ENCODE measurements around the gene AIF1L.

AIF1L gene

GRCh38 chr9:131068076-131068816 is 28.1 kb upstream of the AIF1L start:
- Mint-ChIP-seq H3K27ac (no peak overlapping the region), H3K4me3 (no peak overlapping the region), H3K36me3 (no peaks in the 10 kb centered on the region), H3K4me1 (no peaks in the 10 kb centered on the region), H3K27me3 (peaks cover 9% of the 10 kb centered on the region), H3K9me3 (peaks cover 5% of the 10 kb centered on the region)
- ATAC-seq: no peak

GRCh38 chr9:131069699-131070098 is 26.6 kb upstream of the AIF1L start:
- Mint-ChIP-seq H3K4me1 (no peaks in the 10 kb centered on the region), H3K27ac (no peak overlapping the region), H3K36me3 (no peaks in the 10 kb centered on the region), H3K4me3 (no peak overlapping the region), H3K27me3 (peaks cover 9% of the 10 kb centered on the region), H3K9me3 (peaks cover 5% of the 10 kb centered on the region)
- no peak for ATAC-seq

GRCh38 chr9:131072107-131072870 is 24.0 kb upstream of the AIF1L start:
- Mint-ChIP-seq H3K27me3 (peaks cover 9% of the 10 kb centered on the region), H3K4me3 (no peak overlapping the region), H3K27ac (no peak overlapping the region), H3K4me1 (no peaks in the 10 kb centered on the region), H3K9me3 (no peaks in the 10 kb centered on the region), H3K36me3 (no peaks in the 10 kb centered on the region)
- ATAC-seq: no peak

GRCh38 chr9:131072871-131073237 is 23.5 kb upstream of the AIF1L start:
- Mint-ChIP-seq H3K4me1 (no peaks in the 10 kb centered on the region), H3K27ac (no peak overlapping the region), H3K36me3 (no peaks in the 10 kb centered on the region), H3K9me3 (no peaks in the 10 kb centered on the region), H3K4me3 (no peak overlapping the region), H3K27me3 (peaks cover 9% of the 10 kb centered on the region)
- no peak for ATAC-seq

GRCh38 chr9:131076347-131077195 is 19.8 kb upstream of the AIF1L start:
- no peak for ATAC-seq
- H3K27ac Mint-ChIP-seq: no peak overlapping the region
- H3K4me3 Mint-ChIP-seq: no peak overlapping the region
- no peaks in the 10 kb centered on the region for H3K36me3 Mint-ChIP-seq
- no peaks in the 10 kb centered on the region for H3K27me3 Mint-ChIP-seq
- no peaks in the 10 kb centered on the region for H3K4me1 Mint-ChIP-seq
- H3K9me3 Mint-ChIP-seq: no peaks in the 10 kb centered on the region

GRCh38 chr9:131078427-131079366 is 17.6 kb upstream of the AIF1L start:
- ATAC-seq: no peak
- no peak overlapping the region for H3K4me3 Mint-ChIP-seq
- H3K27me3 Mint-ChIP-seq: no peaks in the 10 kb centered on the region
- H3K4me1 Mint-ChIP-seq: no peaks in the 10 kb centered on the region
- H3K27ac Mint-ChIP-seq: no peak overlapping the region
- no peaks in the 10 kb centered on the region for H3K9me3 Mint-ChIP-seq
- H3K36me3 Mint-ChIP-seq: no peaks in the 10 kb centered on the region

- ATAC-seq: no peak
- Mint-ChIP-seq H3K4me1 (no peaks in the 10 kb centered on the region), H3K9me3 (no peaks in the 10 kb centered on the region), H3K4me3 (no peak overlapping the region), H3K36me3 (no peaks in the 10 kb centered on the region), H3K27ac (no peak overlapping the region), H3K27me3 (no peaks in the 10 kb centered on the region)
Observed at GRCh38 chr9:131080589-131080988, 15.7 kb upstream of the AIF1L start.

- H3K4me1 Mint-ChIP-seq: no peaks in the 10 kb centered on the region
- H3K27me3 Mint-ChIP-seq: no peaks in the 10 kb centered on the region
- ATAC-seq: no peak
- H3K27ac Mint-ChIP-seq: no peak overlapping the region
- no peak overlapping the region for H3K4me3 Mint-ChIP-seq
- H3K36me3 Mint-ChIP-seq: no peaks in the 10 kb centered on the region
- no peaks in the 10 kb centered on the region for H3K9me3 Mint-ChIP-seq
Observed at GRCh38 chr9:131081868-131082267, 14.5 kb upstream of the AIF1L start.

- ATAC-seq: no peak
- H3K27me3 Mint-ChIP-seq: peaks cover 5% of the 10 kb centered on the region
- no peak overlapping the region for H3K4me3 Mint-ChIP-seq
- no peak overlapping the region for H3K27ac Mint-ChIP-seq
- no peaks in the 10 kb centered on the region for H3K9me3 Mint-ChIP-seq
- H3K4me1 Mint-ChIP-seq: no peaks in the 10 kb centered on the region
- no peaks in the 10 kb centered on the region for H3K36me3 Mint-ChIP-seq
Observed at GRCh38 chr9:131082774-131083512, 13.4 kb upstream of the AIF1L start.

- no peaks in the 10 kb centered on the region for H3K36me3 Mint-ChIP-seq
- peaks cover 9% of the 10 kb centered on the region for H3K27me3 Mint-ChIP-seq
- ATAC-seq: no peak
- H3K4me3 Mint-ChIP-seq: no peak overlapping the region
- H3K9me3 Mint-ChIP-seq: no peaks in the 10 kb centered on the region
- no peaks in the 10 kb centered on the region for H3K4me1 Mint-ChIP-seq
- H3K27ac Mint-ChIP-seq: no peak overlapping the region
Observed at GRCh38 chr9:131084661-131085369, 11.5 kb upstream of the AIF1L start.

- no peak overlapping the region for H3K27ac Mint-ChIP-seq
- ATAC-seq: no peak
- H3K4me1 Mint-ChIP-seq: no peaks in the 10 kb centered on the region
- H3K27me3 Mint-ChIP-seq: peaks cover 9% of the 10 kb centered on the region
- no peaks in the 10 kb centered on the region for H3K36me3 Mint-ChIP-seq
- no peaks in the 10 kb centered on the region for H3K9me3 Mint-ChIP-seq
- no peak overlapping the region for H3K4me3 Mint-ChIP-seq
Observed at GRCh38 chr9:131085370-131086122, 10.8 kb upstream of the AIF1L start.

- Mint-ChIP-seq H3K9me3 (no peaks in the 10 kb centered on the region), H3K4me3 (no peak overlapping the region), H3K4me1 (no peaks in the 10 kb centered on the region), H3K27ac (no peak overlapping the region), H3K27me3 (peaks cover 9% of the 10 kb centered on the region), H3K36me3 (no peaks in the 10 kb centered on the region)
- no peak for ATAC-seq
Observed at GRCh38 chr9:131087354-131087893, 8.9 kb upstream of the AIF1L start.
